Motor neuron (in vitro differentiated cells): Measurements from ENCODE around the gene HMHB1. TPM values are rescaled to one million over a fixed set of nuclear protein-coding genes. Genes with fewer than 3 reads are reported as not detected.
A peak's percentile ranks its signal among the peaks of the same experiment; 100 is the strongest.

ENCODE experiments used
- ATAC-seq, 8 experiments: fragments of 200-7000 bp; cut with Tn5 transposase; replicated peaks in 6 of 8; 2 replicates each; pipeline ENCODE4 v1.8.0; 2021; ENCODE audit warnings: mild to moderate bottlenecking in 8 of 8, moderate library complexity in 8 of 8
- H3K27ac ChIP-seq, 2 donors: fragments of 250-450 bp; sonication (Bioruptor Pico); 2 replicates each; pipeline ENCODE4 v1.9.0; 2021; ENCODE audit warnings: antibody characterized with exemption in 2 of 2, mild to moderate bottlenecking in 2 of 2, moderate library complexity in 1 of 2
- H3K4me1 ChIP-seq, 2 donors: fragments of 250-450 bp; sonication (Bioruptor Pico); replicated peaks in 1 of 2; 2 replicates each; pipeline ENCODE4 v1.6.1; 2021; ENCODE audit warnings: antibody characterized with exemption in 2 of 2, mild to moderate bottlenecking in 2 of 2, moderate library complexity in 1 of 2
- H3K4me3 ChIP-seq, 5 donors: fragments of 250-450 bp; sonication (Bioruptor Pico); 2 replicates each; pipeline ENCODE4 v1.9.0; 2021; ENCODE audit warnings: antibody characterized with exemption in 5 of 5, mild to moderate bottlenecking in 5 of 5, moderate library complexity in 4 of 5
- WGBS, 10 experiments: fragments of 450-650 bp; shearing (Covaris generic); methylation state at CpG; one replicate each; pipeline ENCODE4 v1.0.0; 2022; 5-methylcytosine and 5-hydroxymethylcytosine counted together
- in situ Hi-C, 9 experiments: fragments of 400-800 bp; cut with MboI; loops; one replicate each; pipeline ENCODE4 v1.15.0; 2021; ENCODE audit warnings: low sequenced_read_pairs in 9 of 9, low pct_unique_long_range_greater_than_20kb in 2 of 9; ENCODE audit not compliant: unreplicated experiment in 9 of 9
- total RNA-seq, 8 experiments: library from RNA; unstranded; fragments of 300-600 nt; gene quantifications; 2 replicates each; pipeline versions ENCODE4 v1.2.3 to v1.2.4, GENCODE V29; 2022

The HMHB1 gene
- not detected for total RNA-seq

GRCh38 chr5:143812085-143812705 lies at the start of gene HMHB1:
TSS of gene HMHB1 (plus strand) at chr5:143812161.
- WGBS, 10 experiments, result 68 to 100% (median 91%) methylated on average over 2 to 11 of the region's 16 CpGs; no CpG with 5 or more reads in 1 of the 10 experiments
- ATAC-seq, result no peak
- in situ Hi-C loops, result no loop called here
- no peak within 1 kb of the TSS for H3K27ac ChIP-seq
- no peaks in the 10 kb centered on the region for H3K4me1 ChIP-seq
- H3K4me3 ChIP-seq, result no peak within 1 kb of the TSS

GRCh38 chr5:143762636-143763220 lies 49.2 kb upstream of the HMHB1 start:
- no peak overlapping the region for H3K4me3 ChIP-seq
- no peak overlapping the region for H3K27ac ChIP-seq
- no peaks in the 10 kb centered on the region for H3K4me1 ChIP-seq
- in situ Hi-C loops, result no loop called here
- no peak for ATAC-seq
- 75 to 100% (median 93%) methylated on average over 1 to 5 of the region's 5 CpGs; no CpG with 5 or more reads in 1 of the 10 experiments for WGBS, 10 experiments

GRCh38 chr5:143767162-143767561 lies 44.8 kb upstream of the HMHB1 start:
- no peak overlapping the region for H3K4me3 ChIP-seq
- ATAC-seq, result no peak
- H3K4me1 ChIP-seq, result no peaks in the 10 kb centered on the region
- no peak overlapping the region for H3K27ac ChIP-seq
- 60 to 92% (median 84%) methylated on average over 1 to 3 of the region's 3 CpGs; no CpG with 5 or more reads in 4 of the 10 experiments for WGBS, 10 experiments
- in situ Hi-C loops, result no loop called here

GRCh38 chr5:143769026-143769786 lies 42.8 kb upstream of the HMHB1 start:
- H3K4me1 ChIP-seq, result no peaks in the 10 kb centered on the region
- ATAC-seq, result no peak
- no peak overlapping the region for H3K4me3 ChIP-seq
- H3K27ac ChIP-seq, result no peak overlapping the region
- WGBS, 10 experiments, result 50 to 100% (median 85%) methylated on average over 1 to 5 of the region's 5 CpGs
- in situ Hi-C loops, result no loop called here

- 67 to 100% (median 100%) methylated on average over 1 to 3 of the region's 3 CpGs; no CpG with 5 or more reads in 1 of the 10 experiments for WGBS, 10 experiments
- in situ Hi-C loops, result no loop called here
- Histone ChIP-seq H3K4me1 (peaks cover 0 to 2% of the 10 kb centered on the region in 2 donors), H3K4me3 (no peak overlapping the region), H3K27ac (no peak overlapping the region)
- no peak for ATAC-seq
Observed at GRCh38 chr5:143770450-143770849, 41.5 kb upstream of the HMHB1 start.

GRCh38 chr5:143771189-143771588 lies 40.8 kb upstream of the HMHB1 start:
- WGBS, 10 experiments, result 0 to 100% (median 69%) methylated on average over 1 to 4 of the region's 4 CpGs; no CpG with 5 or more reads in 1 of the 10 experiments
- no peak overlapping the region for H3K27ac ChIP-seq
- in situ Hi-C loops, result no loop called here
- H3K4me3 ChIP-seq, result no peak overlapping the region
- H3K4me1 ChIP-seq, result peaks cover 0 to 2% of the 10 kb centered on the region in 2 donors
- ATAC-seq, result no peak

- Histone ChIP-seq H3K4me1 (peaks cover 0 to 2% of the 10 kb centered on the region in 2 donors), H3K27ac (no peak overlapping the region), H3K4me3 (no peak overlapping the region)
- WGBS, 10 experiments, result 50 to 100% (median 80%) methylated on average over 1 to 2 of the region's 2 CpGs; no CpG with 5 or more reads in 3 of the 10 experiments
- in situ Hi-C loops, result no loop called here
- ATAC-seq, result no peak
Observed at GRCh38 chr5:143771602-143772001, 40.4 kb upstream of the HMHB1 start.

GRCh38 chr5:143772621-143773020 lies 39.3 kb upstream of the HMHB1 start:
- ATAC-seq, result peak in 1 of 8 experiments; percentile 34

GRCh38 chr5:143775258-143775657 lies 36.7 kb upstream of the HMHB1 start:
- WGBS, 10 experiments, result 0 to 88% (median 56%) methylated on average over 1 to 2 of the region's 2 CpGs; no CpG with 5 or more reads in 1 of the 10 experiments
- H3K27ac ChIP-seq, result no peak overlapping the region
- ATAC-seq, result peak in 6 of 8 experiments; percentile 31 to 69 (median 52)
- in situ Hi-C loops, result no loop called here
- H3K4me3 ChIP-seq, result no peak overlapping the region
- H3K4me1 ChIP-seq, result peaks cover 0 to 2% of the 10 kb centered on the region in 2 donors

More at GRCh38 chr5:143772621-143773020, 39.3 kb upstream of the HMHB1 start:
- H3K27ac ChIP-seq, result no peak overlapping the region
- peaks cover 0 to 2% of the 10 kb centered on the region in 2 donors for H3K4me1 ChIP-seq
- no peak overlapping the region for H3K4me3 ChIP-seq
- WGBS, 10 experiments, result 0 to 100% (median 60%) methylated on average over 1 of the region's 1 CpG; no CpG with 5 or more reads in 4 of the 10 experiments
- in situ Hi-C loops, result no loop called here

- ATAC-seq, result no peak
- in situ Hi-C loops, result no loop called here
- no peak overlapping the region for H3K4me3 ChIP-seq
- 60 to 100% (median 93%) methylated on average over 2 to 4 of the region's 4 CpGs; no CpG with 5 or more reads in 1 of the 10 experiments for WGBS, 10 experiments
- H3K4me1 ChIP-seq, result peaks cover 0 to 2% of the 10 kb centered on the region in 2 donors
- H3K27ac ChIP-seq, result no peak overlapping the region
Observed at GRCh38 chr5:143776951-143777350, 35.0 kb upstream of the HMHB1 start.

- WGBS, 10 experiments, result 92 to 95% (median 92%) methylated on average over 2 of the region's 2 CpGs; no CpG with 5 or more reads in 5 of the 10 experiments
- no peak overlapping the region for H3K27ac ChIP-seq
- H3K4me3 ChIP-seq, result no peak overlapping the region
- in situ Hi-C loops, result no loop called here
- peaks cover 4 to 12% of the 10 kb centered on the region in 2 donors for H3K4me1 ChIP-seq
- ATAC-seq, result no peak
Observed at GRCh38 chr5:143779506-143779905, 32.5 kb upstream of the HMHB1 start.

- Histone ChIP-seq H3K4me1 (peaks cover 4 to 10% of the 10 kb centered on the region in 2 donors), H3K27ac (no peak overlapping the region), H3K4me3 (no peak overlapping the region)
- 0 to 100% (median 78%) methylated on average over 1 to 2 of the region's 2 CpGs; no CpG with 5 or more reads in 2 of the 10 experiments for whole genome bisulfite sequencing, 10 experiments
- no peak for ATAC-seq
- in situ Hi-C loops, result no loop called here
Observed at GRCh38 chr5:143781993-143782520, 29.9 kb upstream of the HMHB1 start.
